ENCODE data around the gene USP6.
"Not testable (repeated sequence)": the region's sequence is repeated elsewhere in the genome, so short reads cannot be mapped to it uniquely, and the experiment has no call there.

USP6 gene

DNA sequence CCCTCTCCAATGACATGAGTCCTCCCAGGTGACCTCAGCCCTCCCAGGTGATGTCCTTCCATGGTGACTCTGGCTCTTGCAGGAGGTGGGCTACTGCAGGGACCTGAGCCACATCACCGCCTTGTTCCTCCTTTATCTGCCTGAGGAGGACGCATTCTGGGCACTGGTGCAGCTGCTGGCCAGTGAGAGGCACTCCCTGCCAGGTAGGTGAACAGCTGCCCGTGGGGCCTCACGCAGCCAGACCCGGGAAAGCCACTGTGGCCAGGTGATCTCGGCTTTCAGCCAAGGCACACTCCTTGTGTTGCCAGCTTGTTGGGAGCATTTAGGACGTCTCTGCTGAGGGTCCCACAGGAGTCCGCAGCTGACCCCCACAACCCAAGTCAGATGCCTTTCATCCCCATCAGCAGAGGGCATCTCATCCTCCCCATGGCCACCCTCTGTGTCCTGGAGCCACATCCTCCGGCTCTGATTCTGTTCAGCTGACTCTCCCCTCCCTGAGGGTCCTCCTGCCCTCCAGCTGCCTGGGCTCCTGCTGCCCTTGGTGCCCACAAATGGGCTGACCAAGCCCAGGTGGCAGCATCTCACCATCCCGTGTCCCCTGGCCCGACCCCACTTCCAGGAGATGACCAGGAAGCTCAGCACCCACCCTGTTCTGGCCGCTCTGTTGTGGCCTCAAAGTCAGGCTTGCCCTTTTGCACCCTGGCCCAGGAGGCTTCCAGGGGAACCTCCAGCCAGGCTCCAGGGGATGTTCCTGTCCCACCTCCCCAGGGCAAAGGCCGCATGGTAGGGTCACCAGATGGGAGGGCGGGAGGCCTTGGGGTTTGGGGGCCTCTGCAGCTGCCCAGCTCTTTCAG lies 20.1 kb downstream of the USP6 start:
- DNase-seq (ENCODE audit: low read depth) = no peak

DNA sequence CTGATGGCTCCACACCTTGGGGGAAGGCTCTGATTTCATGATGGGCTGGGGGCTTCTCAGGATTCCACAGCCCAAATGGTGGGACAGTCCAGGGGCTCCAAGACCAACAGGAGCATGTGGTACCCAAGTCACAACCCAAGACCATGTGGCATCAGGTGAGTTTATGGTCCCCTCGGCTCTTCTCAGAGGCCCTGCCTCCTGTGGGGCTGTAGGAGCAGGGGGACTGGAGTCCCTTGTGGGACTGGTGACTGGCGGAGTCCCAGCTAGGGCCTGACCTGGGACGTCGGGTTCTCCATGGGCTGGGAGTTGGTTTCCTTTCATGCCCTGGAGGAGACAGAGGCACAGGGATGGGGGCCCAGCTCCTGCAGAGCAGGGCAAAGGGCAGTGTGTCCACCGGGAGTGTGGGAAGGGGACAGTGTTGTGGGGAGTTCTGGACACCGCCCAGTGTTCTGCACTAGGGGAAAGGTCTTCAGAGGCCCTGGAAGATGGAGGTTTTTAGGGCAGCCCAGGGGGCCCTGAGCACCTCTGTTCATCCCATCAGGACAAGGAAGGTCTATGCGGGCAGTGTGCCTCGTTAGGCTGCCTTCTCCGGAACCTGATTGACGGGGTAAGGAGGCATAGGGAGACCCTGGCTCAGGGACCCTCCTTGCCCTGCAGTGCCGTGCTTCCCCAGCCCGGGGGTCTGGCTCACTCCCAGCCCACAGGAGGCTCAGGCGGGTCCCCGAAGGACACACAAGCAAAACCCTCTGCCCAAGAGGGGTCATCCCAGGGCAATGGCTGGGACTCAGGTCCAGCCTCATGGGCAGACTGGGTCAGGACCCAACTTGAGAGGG lies 21.0 kb downstream of the USP6 start:
- DNase-seq (ENCODE audit: low read depth) = not testable (repeated sequence)

DNA sequence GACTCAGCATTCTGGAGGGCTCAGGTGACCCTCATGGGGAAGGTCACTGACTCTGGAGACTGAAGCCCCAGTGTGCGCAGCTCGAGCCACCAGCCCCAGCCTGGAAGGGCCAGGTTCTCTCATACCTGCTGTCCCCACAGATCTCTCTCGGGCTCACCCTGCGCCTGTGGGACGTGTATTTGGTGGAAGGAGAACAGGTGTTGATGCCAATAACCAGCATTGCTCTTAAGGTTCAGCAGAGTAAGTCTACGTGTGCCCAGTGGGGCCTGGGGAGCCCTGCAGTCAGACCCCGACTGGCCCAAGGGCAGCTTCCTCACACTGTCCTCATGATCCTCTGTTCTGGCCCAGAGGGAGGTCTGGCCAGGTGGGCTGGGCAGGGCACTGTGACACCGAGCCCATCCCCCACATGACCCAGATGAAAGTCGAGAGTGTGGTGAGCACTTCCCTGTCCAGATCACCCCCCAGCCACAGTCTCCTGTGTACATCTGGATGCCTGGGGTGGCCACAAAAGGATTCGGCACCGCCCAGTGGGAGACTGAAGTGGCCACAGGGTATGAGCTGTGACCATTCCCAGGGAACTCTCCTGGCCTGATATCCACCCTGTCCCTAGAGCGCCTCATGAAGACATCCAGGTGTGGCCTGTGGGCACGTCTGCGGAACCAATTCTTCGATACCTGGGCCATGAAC lies 21.8 kb downstream of the USP6 start:
- DNase-seq (ENCODE audit: low read depth) = not testable (repeated sequence)

DNA sequence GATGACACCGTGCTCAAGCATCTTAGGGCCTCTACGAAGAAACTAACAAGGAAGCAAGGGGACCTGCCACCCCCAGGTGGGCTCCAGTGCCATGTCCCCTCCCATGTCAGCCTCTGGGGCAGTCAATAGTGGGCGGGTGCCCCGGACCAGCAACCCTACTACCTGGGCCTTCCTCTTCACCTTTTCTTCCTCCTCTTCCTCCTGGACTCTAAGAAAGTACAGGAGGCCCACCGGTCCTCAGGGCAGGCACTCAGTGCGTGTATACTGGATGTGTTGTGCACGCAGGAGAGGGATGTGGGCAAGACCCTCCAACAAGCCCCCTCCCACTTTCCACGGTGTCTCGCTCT lies 22.3 kb downstream of the USP6 start:
- DNase-seq (ENCODE audit: low read depth) = not testable (repeated sequence)

DNA sequence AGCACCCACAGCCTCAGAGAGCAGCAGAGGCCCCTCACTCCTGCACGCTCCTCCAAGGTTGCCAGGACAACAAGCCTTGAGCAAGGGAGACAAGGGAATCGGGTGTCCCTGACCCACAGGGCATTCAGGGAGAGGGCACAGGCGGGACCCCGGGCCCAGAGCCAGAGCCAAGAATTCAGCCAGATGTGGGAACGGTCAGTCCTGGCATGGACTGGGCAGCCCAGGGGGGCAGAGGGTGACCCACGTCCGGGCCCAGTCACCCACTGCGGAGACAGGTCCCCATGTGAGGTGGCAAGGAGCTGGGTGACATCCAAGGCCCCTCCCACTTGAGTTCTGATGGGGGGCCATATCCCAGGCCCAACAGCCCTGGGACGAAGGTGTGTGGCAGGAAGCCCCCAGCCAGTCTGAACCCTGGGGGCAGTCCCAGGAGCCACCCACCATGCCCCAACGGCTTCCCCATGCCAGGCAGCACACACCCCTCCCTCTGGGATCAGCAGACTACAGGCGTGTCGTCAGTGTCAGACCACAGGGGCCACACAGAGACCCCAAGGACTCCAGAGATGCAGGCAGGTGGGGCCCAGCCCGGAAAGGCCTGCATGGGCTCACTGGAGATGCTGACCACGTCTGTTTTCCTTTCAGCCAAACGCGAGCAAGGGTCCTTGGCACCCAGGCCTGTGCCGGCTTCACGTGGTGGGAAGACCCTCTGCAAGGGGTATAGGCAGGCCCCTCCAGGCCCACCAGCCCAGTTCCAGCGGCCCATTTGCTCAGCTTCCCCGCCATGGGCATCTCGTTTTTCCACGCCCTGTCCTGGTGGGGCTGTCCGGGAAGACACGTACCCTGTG lies 23.0 kb downstream of the USP6 start:
- no peak for DNase-seq (ENCODE audit: low read depth)

DNA sequence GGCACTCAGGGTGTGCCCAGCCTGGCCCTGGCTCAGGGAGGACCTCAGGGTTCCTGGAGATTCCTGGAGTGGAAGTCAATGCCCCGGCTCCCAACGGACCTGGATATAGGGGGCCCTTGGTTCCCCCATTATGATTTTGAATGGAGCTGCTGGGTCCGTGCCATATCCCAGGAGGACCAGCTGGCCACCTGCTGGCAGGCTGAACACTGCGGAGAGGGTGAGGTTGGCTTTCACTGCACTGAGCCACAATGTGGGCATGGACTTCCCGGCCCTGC lies 23.6 kb downstream of the USP6 start:
- DNase-seq (ENCODE audit: low read depth) = no peak

DNA sequence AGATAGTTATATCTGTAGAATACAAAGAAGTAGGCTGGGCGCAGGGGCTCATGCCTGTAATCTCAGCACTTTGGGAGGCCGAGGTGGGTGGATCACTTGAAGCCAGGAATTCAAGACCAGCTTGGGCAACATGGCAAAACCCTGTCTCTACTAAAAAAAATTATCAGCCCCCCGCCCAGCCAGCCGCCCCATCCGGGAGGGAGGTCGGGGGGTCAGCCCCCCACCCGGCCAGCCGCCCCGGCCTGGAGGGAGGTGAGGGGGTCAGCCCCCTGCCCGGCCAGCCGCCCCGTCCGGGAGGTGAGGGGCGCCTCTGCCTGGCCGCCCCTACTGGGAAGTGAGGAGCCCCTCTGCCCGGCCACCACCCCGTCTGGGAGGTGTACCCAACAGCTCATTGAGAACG lies 27.0 kb downstream of the USP6 start:
- DNase-seq (ENCODE audit: low read depth) = not testable (repeated sequence)

DNA sequence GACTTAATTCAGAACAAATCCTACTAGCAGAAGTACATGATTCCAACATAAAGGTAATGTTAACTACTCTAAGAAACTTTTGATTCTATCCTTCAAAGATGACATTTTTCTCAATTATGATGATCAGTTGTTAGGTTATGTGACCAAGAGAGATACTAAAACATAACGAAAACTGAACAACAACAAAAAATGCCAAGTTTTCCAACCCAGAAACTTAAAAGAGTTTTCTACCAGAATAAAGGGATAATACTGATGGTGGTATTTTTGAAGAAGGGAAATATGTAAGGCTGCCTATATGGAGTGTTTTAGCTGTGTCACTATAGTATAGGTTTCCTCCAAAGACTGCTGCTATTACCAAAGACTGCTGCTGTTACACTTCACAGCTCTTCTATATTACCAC lies 30.3 kb downstream of the USP6 start:
- not testable (repeated sequence) for DNase-seq (ENCODE audit: low read depth)

DNA sequence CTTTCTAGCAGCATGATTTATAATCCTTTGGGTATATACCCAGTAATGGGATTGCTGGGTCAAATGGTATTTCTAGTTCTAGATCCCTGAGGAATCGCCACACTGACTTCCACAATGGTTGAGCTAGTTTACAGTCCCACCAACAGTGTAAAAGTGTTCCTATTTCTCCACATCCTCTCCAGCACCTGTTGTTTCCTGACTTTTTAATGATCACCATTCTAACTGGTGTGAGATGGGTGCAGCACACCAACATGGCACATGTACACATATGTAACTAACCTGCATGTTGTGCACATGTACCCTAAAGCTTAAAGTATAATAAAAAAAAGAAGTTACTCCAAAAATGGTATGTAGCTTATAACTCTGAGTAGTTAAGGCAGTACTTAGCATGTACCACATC lies 44.9 kb downstream of the USP6 start:
- DNase-seq (ENCODE audit: low read depth) = not testable (repeated sequence)

DNA sequence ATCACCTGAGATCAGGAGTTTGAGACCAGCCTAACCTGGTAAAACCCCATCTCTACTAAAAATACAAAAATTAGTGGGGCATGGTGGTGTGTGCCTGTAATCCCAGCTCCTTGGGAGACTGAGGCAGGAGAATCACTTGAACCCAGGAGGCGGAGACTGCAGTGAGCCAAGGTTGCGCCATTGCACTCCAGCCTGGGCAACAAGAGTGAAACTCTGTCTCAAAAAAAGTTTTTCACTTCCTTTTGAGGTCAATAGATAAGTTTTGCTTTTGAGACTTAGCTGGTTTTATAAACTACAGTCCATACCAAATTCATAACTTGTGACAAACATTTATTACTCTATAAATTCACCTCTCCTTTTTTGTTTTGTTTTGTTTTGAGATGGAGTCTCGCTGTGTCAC lies 46.0 kb downstream of the USP6 start:
- DNase-seq (ENCODE audit: low read depth) = not testable (repeated sequence)

DNA sequence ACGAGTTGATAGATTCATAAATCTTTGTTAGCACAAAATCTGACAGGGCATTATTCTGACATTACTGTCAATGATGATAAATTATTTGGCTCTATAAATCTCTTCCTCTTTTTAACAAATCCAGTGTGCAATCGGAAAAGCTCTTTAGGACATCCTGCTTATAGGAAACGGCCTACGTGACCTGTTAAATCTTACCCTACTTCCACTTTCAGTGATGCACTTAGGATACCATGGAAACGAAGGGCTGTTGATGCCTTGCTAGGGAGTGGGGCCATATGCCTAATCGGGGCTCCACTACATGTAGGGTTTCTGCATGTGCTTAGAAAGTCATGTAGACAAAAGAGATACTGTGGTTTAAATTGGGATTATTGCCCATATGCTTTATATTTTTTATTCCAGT lies 48.6 kb downstream of the USP6 start:
- DNase-seq (ENCODE audit: low read depth) = no peak

DNA sequence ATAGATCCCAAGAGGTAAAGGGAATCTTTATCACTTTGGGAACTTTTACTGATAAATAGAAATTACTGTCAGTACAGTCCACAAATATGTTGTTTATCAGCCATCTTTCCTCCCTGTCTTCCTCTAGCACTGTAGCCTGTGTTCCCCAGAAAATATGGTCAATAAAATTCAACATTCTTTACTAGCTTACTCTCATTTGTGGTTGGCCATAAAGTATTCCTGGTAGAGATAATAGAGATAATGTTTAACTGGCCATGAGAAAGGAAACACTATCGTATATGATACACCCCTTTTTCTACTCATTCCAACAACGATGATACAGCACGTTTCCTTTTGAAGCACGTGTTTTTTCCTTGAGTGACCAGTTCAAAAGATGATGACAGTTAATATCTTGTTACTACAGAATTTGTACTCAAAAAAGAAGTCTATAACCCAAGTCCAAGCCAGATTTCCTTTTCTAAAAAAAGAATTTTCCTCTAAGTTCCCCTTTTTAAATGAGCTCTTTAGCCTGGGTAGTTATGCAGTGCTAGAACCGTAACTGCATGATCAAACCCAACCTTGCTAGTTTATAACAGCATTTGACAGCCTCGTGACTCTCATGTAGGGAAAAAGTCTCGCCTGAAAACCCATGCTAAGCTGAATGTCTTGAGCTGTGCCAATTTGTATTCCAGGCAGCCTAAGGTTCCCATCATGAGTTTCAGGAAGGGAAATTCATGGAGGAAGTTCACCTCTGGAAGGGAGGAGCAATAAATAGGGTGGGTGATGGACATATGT lies 50.1 kb downstream of the USP6 start:
- DNase-seq (ENCODE audit: low read depth) = peak; percentile 18

DNA sequence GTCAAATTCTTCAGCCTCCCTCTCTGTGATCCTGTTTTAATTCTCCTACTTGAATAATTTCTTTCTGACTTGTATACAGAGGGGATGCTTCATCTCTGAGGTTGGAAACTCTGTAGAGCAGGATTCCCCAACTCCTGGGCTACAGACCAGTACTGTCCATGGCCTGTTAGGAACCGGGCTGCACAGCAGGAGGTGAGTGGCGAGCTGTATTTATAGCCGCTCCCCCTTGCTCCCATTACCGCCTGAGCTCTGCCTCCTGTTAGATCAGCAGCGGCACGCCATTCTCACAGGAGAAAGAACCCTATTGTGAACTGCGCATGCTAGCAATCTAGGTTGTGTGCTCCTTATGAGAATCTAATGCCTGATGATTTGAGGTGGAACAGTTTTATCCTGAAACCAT lies 59.2 kb downstream of the USP6 start:
- DNase-seq (ENCODE audit: low read depth) = not testable (repeated sequence)

DNA sequence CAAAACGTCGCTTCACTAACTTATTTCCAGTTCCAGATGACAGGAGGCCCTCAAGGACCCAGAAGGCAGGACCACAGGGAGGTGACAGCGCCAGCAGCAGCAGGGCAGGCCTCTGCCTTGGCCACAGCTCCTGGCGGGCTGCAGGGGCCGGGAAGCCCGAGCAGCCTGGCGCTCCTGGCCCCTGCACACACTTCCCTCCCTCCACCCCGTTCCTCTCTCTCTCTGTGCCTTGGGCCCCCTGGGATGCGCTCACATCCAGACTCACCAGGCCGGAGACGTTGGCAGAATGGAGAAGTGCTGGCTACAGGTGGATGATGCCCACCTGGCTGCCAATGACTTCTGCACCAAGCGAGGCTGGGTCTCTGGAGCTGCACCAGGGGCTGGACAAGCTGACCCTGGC lies 63.2 kb downstream of the USP6 start:
- no peak for DNase-seq (ENCODE audit: low read depth)

DNA sequence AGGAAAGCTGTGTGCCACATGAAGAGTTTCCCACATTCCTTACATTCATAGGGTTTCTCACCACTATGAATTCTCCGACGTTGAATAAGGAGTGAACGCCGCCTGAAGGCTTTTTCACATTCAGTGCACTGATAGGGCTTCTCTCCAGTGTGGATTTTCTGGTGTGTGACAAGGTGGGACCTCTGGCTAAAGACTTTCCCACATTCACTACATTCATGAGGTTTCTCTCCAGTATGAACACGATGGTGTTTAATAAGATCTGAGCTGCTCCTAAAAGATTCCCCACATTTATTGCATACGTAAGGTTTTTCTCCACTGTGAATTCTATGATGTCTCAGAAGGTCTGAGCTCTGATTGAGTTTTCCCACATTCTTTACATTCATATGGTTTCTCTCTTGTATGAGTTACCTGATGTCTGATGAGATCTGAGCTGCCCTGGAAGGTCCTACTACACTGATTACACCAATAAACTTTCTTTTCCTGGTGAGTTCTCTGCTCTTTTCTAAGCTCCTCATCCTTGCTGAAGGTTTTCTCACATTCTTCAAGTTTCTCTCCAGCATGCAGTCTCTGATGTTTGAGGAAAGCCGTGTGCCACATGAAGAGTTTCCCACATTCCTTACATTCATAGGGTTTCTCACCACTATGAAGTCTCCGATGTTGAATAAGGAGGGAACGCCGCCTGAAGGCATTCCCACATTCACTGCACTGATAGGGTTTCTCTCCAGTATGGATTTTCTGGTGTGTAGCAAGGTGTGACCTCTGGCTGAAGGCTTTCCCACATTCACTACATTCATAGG lies 65.9 kb downstream of the USP6 start:
- no peak for DNase-seq (ENCODE audit: low read depth)

DNA sequence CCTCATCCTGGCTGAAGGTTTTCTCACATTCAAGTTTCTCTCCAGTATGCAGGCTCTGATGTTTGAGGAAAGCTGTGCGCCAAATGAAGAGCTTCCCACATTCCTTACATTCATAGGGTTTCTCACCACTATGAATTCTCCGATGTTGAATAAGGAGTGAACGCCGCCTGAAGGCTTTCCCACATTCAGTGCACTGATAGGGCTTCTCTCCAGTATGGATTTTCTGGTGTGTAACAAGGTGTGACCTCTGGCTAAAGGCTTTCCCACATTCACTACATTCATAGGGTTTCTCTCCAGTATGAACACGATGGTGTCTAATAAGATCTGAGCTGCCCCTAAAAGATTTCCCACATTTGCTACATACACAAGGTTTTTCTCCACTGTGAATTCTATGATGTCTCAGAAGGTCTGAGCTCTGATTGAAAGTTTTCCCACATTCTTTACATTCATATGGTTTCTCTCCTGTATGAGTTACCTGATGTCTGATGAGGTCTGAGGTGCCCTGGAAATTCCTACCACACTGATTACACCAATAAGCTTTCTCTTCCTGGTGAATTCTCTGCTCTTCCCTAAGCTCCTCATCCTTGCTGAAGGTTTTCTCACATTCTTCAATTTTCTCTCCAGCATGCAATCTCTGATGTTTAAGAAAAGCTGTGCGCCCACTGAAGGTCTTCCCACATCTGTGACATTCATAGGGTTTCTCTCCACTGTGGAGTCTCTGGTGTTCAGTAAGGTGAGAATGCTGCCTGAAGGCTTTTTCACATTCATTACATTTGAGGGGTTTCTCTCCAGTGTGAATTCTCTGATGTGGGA lies 67.0 kb downstream of the USP6 start:
- DNase-seq (ENCODE audit: low read depth) = no peak

DNA sequence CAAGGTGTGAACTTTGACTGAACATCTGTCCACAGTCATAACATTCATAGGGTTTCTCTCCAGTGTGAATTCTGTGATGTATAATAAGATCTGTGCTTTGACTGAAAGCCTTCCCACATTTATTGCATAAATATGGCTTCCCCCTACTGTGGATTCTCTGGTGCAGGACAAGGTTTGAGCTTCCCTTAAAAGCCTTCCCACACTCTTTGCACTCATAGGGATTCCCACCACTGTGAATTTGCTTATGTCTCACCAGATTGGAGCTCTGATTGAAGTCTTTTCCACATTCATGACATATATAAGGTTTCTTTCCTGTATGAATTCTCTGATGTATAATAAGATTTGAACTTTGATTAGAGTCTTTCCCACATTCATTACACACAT lies 67.6 kb downstream of the USP6 start:
- DNase-seq (ENCODE audit: low read depth) = no peak

DNA sequence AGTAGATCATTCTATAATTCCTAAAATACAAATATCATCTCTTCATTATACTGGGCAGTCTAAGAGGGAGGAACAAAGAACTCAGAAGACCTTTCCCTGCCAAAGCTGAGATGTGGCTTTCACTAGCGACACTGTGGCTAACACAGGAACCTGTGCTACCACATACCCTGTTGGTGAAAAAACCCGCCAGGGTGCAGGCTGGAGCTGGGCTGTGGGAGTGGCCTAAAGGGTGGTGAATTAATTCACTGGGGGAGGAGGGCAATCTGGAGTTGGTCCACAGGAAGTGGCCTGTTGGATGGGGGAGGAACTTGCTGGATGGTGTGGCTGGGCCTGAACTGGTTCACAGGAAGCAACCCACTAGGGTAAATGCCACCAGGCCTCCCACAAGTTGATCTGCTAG lies 68.5 kb downstream of the USP6 start:
- no peak for DNase-seq (ENCODE audit: low read depth)

DNA sequence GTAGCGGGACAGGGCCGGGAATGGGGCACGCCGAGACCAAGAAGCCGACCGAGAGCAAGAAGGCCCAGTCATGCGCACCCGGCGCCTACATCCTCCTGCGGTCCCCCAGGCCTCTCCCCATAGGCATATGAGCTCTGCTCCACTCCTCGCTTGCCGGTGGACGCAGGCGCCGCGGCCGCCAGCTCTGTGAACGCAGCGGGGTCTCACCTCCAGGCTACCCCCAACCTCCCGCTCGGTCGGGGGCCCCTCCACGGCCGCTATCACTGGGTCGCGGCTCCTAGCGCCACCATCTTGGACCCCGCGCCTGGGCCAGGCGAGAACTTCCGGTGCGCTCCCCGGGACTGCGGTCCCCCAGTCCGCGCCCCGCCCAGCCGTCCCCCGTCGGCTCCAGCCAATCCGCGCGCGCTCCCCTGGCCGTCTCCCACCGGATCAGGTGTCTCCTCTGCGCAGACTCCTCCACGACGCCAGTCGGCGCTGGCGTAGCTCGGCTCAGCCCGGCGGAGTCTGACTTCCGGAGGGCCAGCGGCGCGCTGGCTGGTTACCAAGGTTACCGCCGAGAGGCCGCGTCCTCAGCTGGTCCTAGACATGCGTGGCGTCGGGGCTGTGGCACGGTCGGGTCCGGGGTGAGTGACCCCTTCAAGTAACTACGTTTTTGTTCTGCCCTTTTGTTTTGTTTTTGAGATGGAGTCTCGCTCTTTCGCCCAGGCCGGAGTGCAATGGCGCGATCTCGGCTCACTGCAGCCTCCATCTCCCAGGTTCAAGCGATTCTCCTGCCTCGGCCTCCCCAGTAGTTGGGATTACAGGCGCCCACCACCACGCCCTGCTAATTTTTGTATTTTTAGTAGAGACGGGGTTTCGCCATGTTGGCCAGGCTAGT lies 75.9 kb downstream of the USP6 start, which contains the start of gene ZNF594:
ZNF594 (minus strand) TSS at position 328 of the 877 bp plus-strand sequence. CDS start 7,612 bp downstream, outside the sequence.
- peak; percentile 79 for DNase-seq (ENCODE audit: low read depth)
